ENCODE data around the gene RAD51B. TPM values are rescaled to one million over a fixed set of nuclear protein-coding genes. Genes with fewer than 3 reads are reported as not detected.

The RAD51B gene
- total RNA-seq (2022; extraction: Qiagen RNA extraction), result 3.6 to 5.6 TPM (median 4.2 TPM) in 5 replicates

GRCh38 chr14:67819563-67820421, at the start of gene RAD51B:
RAD51B (plus strand) TSS chr14:67819779.

GRCh38 chr14:67816326-67817002, 3.1 kb upstream of the RAD51B start, which contains the start of gene ZFYVE26:
ZFYVE26 (minus strand) TSS chr14:67816590; CDS start chr14:67815963, 627 bp downstream.

Other genes with a start within 250 kb of the RAD51B start
- gene PIGH, start 219.5 kb upstream of the RAD51B start, total RNA-seq (2022; extraction: Qiagen RNA extraction), result 16.5 to 19.5 TPM (median 18.5 TPM) in 5 replicates
- gene ARG2, start 199.9 kb upstream of the RAD51B start, total RNA-seq (2022; extraction: Qiagen RNA extraction), result 1.5 to 2.5 TPM (median 2.1 TPM) in 5 replicates
- gene VTI1B, start 145.1 kb upstream of the RAD51B start, total RNA-seq (2022; extraction: Qiagen RNA extraction), result 72.9 to 91.3 TPM (median 85.0 TPM) in 5 replicates
- 50.5 to 58.3 TPM (median 52.3 TPM) in 5 replicates for gene RDH11, start 124.0 kb upstream of the RAD51B start, total RNA-seq (2022; extraction: Qiagen RNA extraction)
- 0.03 to 0.07 TPM (median 0.06 TPM) in 3 of 5 replicates, not detected in the others for gene RDH12, start 117.9 kb upstream of the RAD51B start, total RNA-seq (2022; extraction: Qiagen RNA extraction)
- 5.0 to 6.2 TPM (median 5.5 TPM) in 5 replicates for gene ZFYVE26, start 3.2 kb upstream of the RAD51B start, total RNA-seq (2022; extraction: Qiagen RNA extraction)